Measurements from ENCODE around the gene PTPRR. TPM values are rescaled to one million over a fixed set of nuclear protein-coding genes. Genes with fewer than 3 reads are reported as not detected.

Gene PTPRR
- total and polyA plus RNA-seq, 12 donors = 0.11 to 3.7 (median 0.56) TPM; not detected in 1

GRCh38 chr12:70831543-70831942, 89.0 kb downstream of the PTPRR start:
- no peak for DNase-seq
- intact Hi-C loops (cut with DNase I) = no loop called here
- no peaks in the 10 kb centered on the region for H3K4me1 ChIP-seq (replicated peaks in 1 of 2)
- no peak overlapping the region for H3K27ac ChIP-seq
- no peaks in the 10 kb centered on the region for H3K36me3 ChIP-seq (replicated peaks in 1 of 2)
- no peak for TF ChIP-seq CTCF (IDR thresholded peaks at IDR 0.05)
- TF ChIP-seq POLR2A (IDR thresholded peaks at IDR 0.05) = no peak
- 24 to 44% (median 38%) methylated on average over 2 of the region's 2 CpGs for WGBS, 4 donors
- H3K9me3 ChIP-seq (replicated peaks in 1 of 3) = no peaks in the 10 kb centered on the region
- no peak overlapping the region for H3K4me3 ChIP-seq
- H3K27me3 ChIP-seq = no peaks in the 10 kb centered on the region

- no peak for TF ChIP-seq POLR2A (IDR thresholded peaks at IDR 0.05)
- TF ChIP-seq CTCF (IDR thresholded peaks at IDR 0.05) = no peak
- WGBS, 4 donors = 71 to 80% (median 75%) methylated on average over 4 of the region's 4 CpGs
- no peak for DNase-seq
- Histone ChIP-seq H3K27ac (no peak overlapping the region), H3K27me3 (no peaks in the 10 kb centered on the region), H3K4me3 (no peak overlapping the region), H3K36me3 (replicated peaks in 1 of 2) (no peaks in the 10 kb centered on the region), H3K4me1 (replicated peaks in 1 of 2) (no peaks in the 10 kb centered on the region), H3K9me3 (replicated peaks in 1 of 3) (no peaks in the 10 kb centered on the region)
- intact Hi-C loops (cut with DNase I) = no loop called here
Measured at GRCh38 chr12:70830221-70831061, 90.1 kb downstream of the PTPRR start.

GRCh38 chr12:70829070-70829469, 91.5 kb downstream of the PTPRR start:
- TF ChIP-seq CTCF (IDR thresholded peaks at IDR 0.05) (no peak), POLR2A (IDR thresholded peaks at IDR 0.05) (no peak)
- Histone ChIP-seq H3K9me3 (replicated peaks in 1 of 3) (no peaks in the 10 kb centered on the region), H3K27me3 (no peaks in the 10 kb centered on the region), H3K36me3 (replicated peaks in 1 of 2) (no peaks in the 10 kb centered on the region), H3K4me1 (replicated peaks in 1 of 2) (no peaks in the 10 kb centered on the region), H3K4me3 (no peak overlapping the region), H3K27ac (no peak overlapping the region)
- whole genome bisulfite sequencing, 4 donors = 88 to 92% (median 91%) methylated on average over 1 of the region's 1 CpG
- no peak for DNase-seq
- intact Hi-C loops (cut with DNase I) = no loop called here

GRCh38 chr12:70828351-70828750, 92.2 kb downstream of the PTPRR start:
- TF ChIP-seq CTCF (IDR thresholded peaks at IDR 0.05) (no peak), POLR2A (IDR thresholded peaks at IDR 0.05) (no peak)
- no peaks in the 10 kb centered on the region for H3K27me3 ChIP-seq
- H3K9me3 ChIP-seq (replicated peaks in 1 of 3) = no peaks in the 10 kb centered on the region
- no peaks in the 10 kb centered on the region for H3K36me3 ChIP-seq (replicated peaks in 1 of 2)
- intact Hi-C loops (cut with DNase I) = no loop called here
- DNase-seq = no peak
- no peak overlapping the region for H3K27ac ChIP-seq
- WGBS, 4 donors = 60 to 80% (median 70%) methylated on average over 2 of the region's 2 CpGs
- no peaks in the 10 kb centered on the region for H3K4me1 ChIP-seq (replicated peaks in 1 of 2)
- H3K4me3 ChIP-seq = no peak overlapping the region

All from adrenal gland (tissue), 12 donors.